HL-60/S4 (cell line): Measurements from ENCODE around the gene MS4A10.

Experiments
- in situ Hi-C: fragments of 300-500 bp; cut with MboI; formaldehyde crosslinking; loops from 2 replicates; pipeline ENCODE4 v1.14.3; 2022; ENCODE audit warnings: low sequenced_read_pairs

Gene MS4A10

DNA sequence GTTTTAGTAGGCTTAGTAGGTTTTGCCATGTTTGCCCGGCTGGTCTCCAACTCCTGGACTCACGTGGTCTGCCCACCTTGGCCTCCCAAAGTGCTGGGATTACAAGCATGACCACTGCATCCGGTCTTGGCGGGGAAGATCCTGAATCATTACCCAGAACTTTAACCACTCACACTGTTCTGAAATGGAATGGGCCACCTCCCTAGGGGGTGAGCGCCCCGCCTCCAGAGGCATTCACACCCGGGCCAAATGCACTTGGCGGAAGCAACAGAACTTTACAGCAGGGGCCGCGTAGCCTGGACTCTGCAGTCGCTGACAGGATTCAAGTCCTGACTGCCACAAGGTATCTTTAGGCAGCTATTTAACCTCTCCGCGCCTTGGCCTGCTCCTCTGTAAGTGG, 62.1 kb downstream of the MS4A10 start:
- in situ Hi-C loops = loop anchor here (25.0 kb wide), 1 partner anchor 340 kb away; no protein-coding TSS in a partner anchor

DNA sequence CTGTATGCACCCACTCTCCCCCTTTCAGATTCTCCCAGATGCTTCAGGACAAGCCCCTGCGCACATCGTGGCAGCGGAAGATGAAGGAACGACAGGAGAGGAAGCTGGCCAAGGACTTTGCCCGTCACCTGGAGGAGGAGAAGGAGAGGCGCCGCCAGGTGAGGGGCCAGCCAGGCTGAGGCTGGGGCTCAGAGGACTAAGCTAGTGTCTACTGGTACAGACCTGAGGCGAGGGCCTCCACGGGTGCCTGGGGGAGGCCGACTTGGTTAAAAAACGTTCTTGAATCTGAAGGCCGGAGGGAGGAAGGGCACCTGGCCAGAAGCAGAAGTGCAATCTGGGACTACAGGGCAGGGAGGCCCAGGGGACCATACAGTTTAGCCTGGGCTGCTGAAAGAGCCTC, 62.8 kb downstream of the MS4A10 start:
- in situ Hi-C loops = loop anchor here (25.0 kb wide), 1 partner anchor 339 kb away; no protein-coding TSS in a partner anchor

DNA sequence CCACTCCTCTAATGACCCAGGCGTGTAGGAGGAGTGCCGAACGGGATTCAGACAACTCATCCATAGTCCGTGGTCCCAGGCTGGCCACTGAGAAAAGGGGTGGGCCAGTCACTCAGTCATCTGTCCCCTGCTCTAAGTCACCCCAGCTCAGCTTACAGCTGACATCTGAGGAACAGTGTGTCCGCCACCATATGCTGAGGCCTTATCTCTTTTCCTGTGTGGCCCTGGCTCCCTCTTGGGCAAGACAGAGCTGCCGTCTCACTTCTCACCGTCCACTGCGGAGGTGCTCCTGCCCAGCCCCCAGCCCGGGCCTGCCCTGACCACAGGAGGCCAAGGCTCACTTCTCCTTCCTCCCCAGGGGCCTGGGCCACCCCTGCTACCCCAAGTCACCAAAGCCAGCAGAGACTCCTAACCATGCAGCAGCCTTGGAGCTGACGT, 63.6 kb downstream of the MS4A10 start:
- in situ Hi-C loops = loop anchor here (25.0 kb wide), 1 partner anchor 339 kb away; no protein-coding TSS in a partner anchor

DNA sequence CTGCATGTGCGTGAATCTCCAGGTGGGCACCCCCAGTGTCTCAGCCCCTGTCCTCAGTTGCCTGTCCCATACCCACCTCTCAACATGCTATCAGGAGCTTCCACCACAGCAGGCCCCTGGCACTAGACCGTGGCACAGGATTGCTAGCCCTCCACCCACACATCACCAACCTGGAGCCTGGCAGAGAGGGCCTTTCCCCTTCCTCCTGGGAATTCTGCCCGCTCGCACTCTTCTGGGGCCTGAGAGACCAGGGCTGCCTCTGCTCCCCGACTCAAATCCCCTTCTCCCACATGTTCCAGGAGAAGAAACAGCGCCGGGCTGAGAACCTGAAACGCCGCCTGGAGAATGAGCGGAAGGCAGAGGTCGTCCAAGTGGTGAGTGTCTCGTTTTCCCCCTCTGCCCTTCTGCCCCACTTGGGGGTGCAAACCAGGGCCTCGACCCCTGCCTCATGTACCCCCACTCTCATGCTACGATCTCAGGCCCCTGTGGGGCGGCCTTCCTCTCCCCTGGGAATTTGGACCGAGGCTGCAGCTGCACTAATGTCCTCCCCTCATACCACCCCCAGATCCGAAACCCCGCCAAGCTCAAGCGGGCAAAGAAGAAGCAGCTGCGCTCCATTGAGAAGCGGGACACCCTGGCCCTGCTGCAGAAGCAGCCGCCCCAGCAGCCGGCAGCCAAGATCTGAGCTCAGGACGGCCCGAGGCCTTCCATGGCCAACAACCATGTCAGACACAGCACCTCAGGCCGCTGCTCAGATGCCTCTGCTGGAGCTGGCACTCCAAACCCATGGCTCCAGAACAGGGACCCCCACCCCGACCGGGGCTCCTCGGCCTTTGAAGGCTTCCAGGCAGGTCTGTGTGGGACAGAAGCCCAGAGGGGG, 64.7 kb downstream of the MS4A10 start:
- in situ Hi-C loops = loop anchor here (25.0 kb wide), 1 partner anchor 337 kb away; no protein-coding TSS in a partner anchor
